ENCODE data around the gene STARD13.

STARD13 gene

DNA sequence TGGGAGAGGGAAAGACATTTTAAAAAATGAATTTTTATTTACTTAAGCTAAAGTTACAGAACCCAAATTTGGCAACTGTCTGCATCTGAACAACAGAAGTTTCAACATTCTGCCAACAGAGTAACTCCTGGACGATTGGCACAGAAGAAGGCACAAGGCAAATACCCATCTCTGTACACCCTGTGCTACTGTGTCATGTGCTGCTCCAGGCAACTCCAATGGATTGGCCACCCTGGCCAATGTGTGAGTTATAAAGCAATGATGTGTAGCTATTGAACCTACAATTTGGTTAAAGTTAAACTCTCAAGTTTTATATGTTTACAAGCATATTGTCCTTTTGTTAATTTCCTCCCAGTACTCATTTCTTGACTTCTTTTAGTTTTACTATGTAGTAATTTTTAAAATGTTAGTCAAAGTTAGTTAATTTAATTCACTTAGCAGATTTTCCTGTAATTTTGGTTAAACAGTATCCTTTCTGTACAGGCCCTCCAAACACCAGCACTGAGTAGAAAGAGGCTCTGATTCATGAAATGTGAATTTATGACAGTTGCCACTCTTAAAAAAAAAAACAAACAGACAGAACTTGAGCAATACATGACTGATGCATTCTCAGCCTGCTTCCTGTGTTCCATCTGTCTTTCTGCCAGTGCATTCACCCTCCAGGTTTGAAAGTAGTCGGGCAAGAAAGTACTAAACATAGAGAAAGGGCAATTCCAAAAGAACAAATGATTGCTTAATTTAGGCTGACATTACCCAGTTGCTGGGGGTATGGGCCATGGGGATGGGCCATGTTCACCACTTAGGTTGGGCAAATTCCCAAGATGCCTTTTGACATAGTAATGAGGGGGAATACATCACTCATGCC, 5.9 kb downstream of the STARD13 start:
- TF ChIP-seq, protein P1, sequence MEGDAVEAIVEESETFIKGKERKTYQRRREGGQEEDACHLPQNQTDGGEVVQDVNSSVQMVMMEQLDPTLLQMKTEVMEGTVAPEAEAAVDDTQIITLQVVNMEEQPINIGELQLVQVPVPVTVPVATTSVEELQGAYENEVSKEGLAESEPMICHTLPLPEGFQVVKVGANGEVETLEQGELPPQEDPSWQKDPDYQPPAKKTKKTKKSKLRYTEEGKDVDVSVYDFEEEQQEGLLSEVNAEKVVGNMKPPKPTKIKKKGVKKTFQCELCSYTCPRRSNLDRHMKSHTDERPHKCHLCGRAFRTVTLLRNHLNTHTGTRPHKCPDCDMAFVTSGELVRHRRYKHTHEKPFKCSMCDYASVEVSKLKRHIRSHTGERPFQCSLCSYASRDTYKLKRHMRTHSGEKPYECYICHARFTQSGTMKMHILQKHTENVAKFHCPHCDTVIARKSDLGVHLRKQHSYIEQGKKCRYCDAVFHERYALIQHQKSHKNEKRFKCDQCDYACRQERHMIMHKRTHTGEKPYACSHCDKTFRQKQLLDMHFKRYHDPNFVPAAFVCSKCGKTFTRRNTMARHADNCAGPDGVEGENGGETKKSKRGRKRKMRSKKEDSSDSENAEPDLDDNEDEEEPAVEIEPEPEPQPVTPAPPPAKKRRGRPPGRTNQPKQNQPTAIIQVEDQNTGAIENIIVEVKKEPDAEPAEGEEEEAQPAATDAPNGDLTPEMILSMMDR (IDR thresholded peaks at IDR 0.05; ENCODE audit: borderline replicate concordance, control extremely low read depth, extremely low read depth, insufficient read depth, missing control alignments): no peak
- in situ Hi-C loops (cut with MboI; ENCODE audit: low sequenced_read_pairs, unreplicated experiment): no loop called here
- DNase-seq (ENCODE audit: low spot score): no peak

DNA sequence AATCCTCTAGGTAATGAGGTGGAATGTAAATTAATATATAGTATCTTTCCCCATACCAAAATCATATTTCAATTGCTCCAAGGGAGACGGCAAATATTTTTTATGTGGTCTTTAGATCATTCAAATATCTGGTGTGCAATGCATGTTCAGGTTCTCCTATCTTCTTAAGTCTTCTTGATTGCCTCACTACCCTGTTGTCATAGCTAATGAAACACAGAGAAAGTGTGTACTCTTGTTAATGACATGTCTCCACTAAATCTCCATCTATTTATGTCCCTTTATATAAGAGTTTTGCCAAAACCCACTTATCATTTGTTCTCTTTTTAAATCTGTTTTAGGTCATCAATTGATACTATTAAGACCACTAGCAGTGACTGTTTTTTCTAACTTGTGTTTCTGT, 6.6 kb downstream of the STARD13 start:
- DNase-seq (ENCODE audit: low spot score): no peak
- in situ Hi-C loops (cut with MboI; ENCODE audit: low sequenced_read_pairs, unreplicated experiment): no loop called here
- TF ChIP-seq, protein P1 (IDR thresholded peaks at IDR 0.05; ENCODE audit: borderline replicate concordance, control extremely low read depth, extremely low read depth, insufficient read depth, missing control alignments): no peak

DNA sequence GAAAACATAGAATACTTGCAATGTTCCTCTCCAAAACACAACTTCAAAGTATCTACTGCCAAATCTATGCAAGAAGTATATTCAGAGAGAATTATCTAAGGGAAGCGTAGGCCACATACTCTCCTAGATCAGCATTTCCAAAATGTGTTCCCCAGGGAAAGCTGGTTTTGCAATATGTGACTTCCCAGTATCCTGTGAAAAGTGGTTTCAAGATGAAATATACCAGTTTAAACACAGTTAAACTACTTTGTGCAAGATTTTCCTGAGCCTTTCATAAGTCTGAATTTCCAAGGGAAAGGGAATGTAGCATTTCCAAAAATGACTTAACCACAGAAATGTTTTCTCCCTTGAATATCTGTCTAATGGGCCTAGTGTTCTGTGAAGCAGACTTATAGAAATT, 7.6 kb downstream of the STARD13 start:
- TF ChIP-seq, protein P1 (IDR thresholded peaks at IDR 0.05; ENCODE audit: borderline replicate concordance, control extremely low read depth, extremely low read depth, insufficient read depth, missing control alignments): no peak
- in situ Hi-C loops (cut with MboI; ENCODE audit: low sequenced_read_pairs, unreplicated experiment): no loop called here
- no peak for DNase-seq (ENCODE audit: low spot score)

DNA sequence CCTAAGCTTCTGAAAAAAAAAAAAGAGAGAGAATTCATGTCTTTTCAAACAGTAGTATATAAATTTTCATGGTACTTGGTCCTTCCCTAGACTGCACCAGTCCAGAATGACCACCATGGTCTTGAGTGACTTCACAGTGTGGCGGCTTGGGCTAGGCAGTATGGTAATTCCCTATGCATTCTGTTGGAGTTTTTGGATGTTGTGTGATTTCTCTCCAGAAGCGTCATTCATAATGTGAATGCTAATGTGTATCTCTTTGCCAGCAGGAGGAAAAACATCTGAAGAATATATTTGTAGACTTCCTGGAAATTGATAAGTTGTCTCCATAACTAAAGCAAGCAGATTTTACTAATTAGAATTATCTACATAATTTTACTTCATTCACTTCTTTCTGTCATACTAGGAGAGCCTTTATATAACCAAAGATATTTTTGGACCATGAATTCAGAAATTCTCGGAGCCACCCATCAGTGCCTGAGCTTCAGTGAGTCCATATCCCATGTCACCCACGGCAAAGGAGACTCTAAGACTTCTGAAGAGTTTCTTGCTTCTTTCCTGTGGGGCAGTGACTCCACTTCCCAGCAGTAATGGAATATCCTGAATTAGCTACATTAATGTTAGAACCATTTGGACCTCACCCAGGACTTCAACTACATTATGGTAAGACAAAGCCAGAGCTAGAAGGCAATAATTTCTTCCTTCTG, 8.4 kb downstream of the STARD13 start:
- in situ Hi-C loops (cut with MboI; ENCODE audit: low sequenced_read_pairs, unreplicated experiment): no loop called here
- DNase-seq (ENCODE audit: low spot score): no peak
- TF ChIP-seq, protein P1 (IDR thresholded peaks at IDR 0.05; ENCODE audit: borderline replicate concordance, control extremely low read depth, extremely low read depth, insufficient read depth, missing control alignments): no peak

DNA sequence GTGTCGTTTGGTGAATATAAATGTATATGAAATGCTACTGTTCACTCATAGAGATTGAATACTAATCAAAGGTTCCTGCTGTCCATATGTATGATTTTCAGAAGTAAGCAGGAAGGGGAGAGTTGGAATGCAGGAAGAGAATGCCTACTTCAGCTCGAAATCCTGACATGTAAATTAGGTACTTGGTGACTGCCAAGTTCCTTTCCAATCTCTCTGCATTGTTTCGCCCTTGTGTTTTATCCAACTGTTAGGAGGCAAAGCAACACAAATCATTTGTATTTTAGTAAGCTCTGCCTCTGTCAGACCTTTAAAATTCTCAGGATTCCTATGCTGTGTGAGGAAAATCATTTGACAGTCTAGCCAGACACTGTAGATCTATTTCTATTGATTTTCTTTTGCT, 9.0 kb downstream of the STARD13 start:
- in situ Hi-C loops (cut with MboI; ENCODE audit: low sequenced_read_pairs, unreplicated experiment): no loop called here
- DNase-seq (ENCODE audit: low spot score): no peak
- TF ChIP-seq, protein P1 (IDR thresholded peaks at IDR 0.05; ENCODE audit: borderline replicate concordance, control extremely low read depth, extremely low read depth, insufficient read depth, missing control alignments): no peak

DNA sequence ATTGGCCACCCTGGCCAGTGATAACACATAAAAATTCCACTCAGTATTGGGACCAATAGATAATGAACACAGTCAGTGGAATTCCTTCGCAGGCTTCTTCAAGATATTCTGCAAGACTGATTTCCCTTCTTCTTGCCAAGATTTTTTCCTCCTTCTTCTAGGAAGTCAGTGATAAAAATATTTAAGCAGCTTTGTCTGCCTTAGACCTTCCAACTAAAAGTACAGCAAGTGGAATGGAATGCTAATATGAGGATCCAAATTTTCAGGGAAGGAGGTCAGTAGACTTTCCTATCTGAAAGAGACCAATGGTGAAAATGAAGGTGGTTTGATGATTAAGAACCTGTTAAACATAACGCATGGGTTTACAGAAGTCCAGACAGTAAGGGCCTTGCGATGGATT, 9.6 kb downstream of the STARD13 start:
- TF ChIP-seq, protein P1 (IDR thresholded peaks at IDR 0.05; ENCODE audit: borderline replicate concordance, control extremely low read depth, extremely low read depth, insufficient read depth, missing control alignments): no peak
- in situ Hi-C loops (cut with MboI; ENCODE audit: low sequenced_read_pairs, unreplicated experiment): no loop called here
- DNase-seq (ENCODE audit: low spot score): no peak

Data from GM13976 (cell line).